Measurements from ENCODE around the gene DES. TPM values are rescaled to one million over a fixed set of nuclear protein-coding genes. Genes with fewer than 3 reads are reported as not detected.

The DES gene
- total and polyA plus RNA-seq, 2 of the 4 experiments (the other 2 are of a cell fraction) = 4.3 to 4.9 TPM

DNA sequence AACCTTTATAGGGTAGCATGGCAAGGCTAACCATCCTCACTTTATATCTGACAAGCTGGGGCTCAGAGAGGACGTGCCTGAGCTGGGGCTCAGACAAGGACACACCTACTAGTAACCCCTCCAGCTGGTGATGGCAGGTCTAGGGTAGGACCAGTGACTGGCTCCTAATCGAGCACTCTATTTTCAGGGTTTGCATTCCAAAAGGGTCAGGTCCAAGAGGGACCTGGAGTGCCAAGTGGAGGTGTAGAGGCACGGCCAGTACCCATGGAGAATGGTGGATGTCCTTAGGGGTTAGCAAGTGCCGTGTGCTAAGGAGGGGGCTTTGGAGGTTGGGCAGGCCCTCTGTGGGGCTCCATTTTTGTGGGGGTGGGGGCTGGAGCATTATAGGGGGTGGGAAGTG is 1.2 kb upstream of the DES start:
- Histone ChIP-seq H3K27me3 (ENCODE audit: control insufficient read depth, insufficient read depth, low read length) (peaks cover 7% of the 10 kb centered on the region), H3K4me2 (ENCODE audit: low read depth, low read length) (no peak overlapping the region), H4K20me1 (ENCODE audit: insufficient read depth, low read length) (no peaks in the 10 kb centered on the region), H2AK5ac (ENCODE audit: low read depth, low read length) (no peak overlapping the region), H3K9me1 (ENCODE audit: insufficient read depth, low read length) (0 out of 2 replicates have a peak, but pooled peaks cover 5% of the 10 kb centered on the region), H3K14ac (replicated peaks; ENCODE audit: low read depth, low read length) (no peak overlapping the region), H3K23ac (ENCODE audit: low read depth, low read length) (no peak overlapping the region), H3K18ac (ENCODE audit: low read depth, low read length) (no peak overlapping the region), H2BK5ac (ENCODE audit: low read depth, low read length, poor library complexity, severe bottlenecking) (no peak overlapping the region), H2BK20ac (ENCODE audit: low read depth, low read length) (no peak overlapping the region), H3K36me3 (ENCODE audit: control insufficient read depth, insufficient read depth, low read length) (no peaks in the 10 kb centered on the region), H3K4ac (ENCODE audit: low read depth, low read length) (no peak overlapping the region), H3K4me3 (ENCODE audit: insufficient read depth, low read depth, low read length) (no peak overlapping the region), H4K5ac (ENCODE audit: low read depth, low read length) (no peak overlapping the region), H3K9me3 (ENCODE audit: control insufficient read depth, insufficient read depth, low read length) (no peaks in the 10 kb centered on the region; the same call in 1 of the 2 replicates), H4K8ac (ENCODE audit: low read depth in 2 of 2, low read length in 2 of 2) (no peak overlapping the region), H2AK9ac (replicated peaks; ENCODE audit: low read depth, low read length, poor library complexity) (peak overlapping the region; percentile 37), H4K91ac (ENCODE audit: insufficient read depth, low read depth, low read length) (no peak overlapping the region), H3K9ac (ENCODE audit: low read depth, low read length) (no peak overlapping the region), H3K79me1 (ENCODE audit: low read depth in 1 of 2, low read length in 2 of 2) (no peaks in the 10 kb centered on the region), H3K56ac (ENCODE audit: extremely low read depth, insufficient read depth, low read length) (no peak overlapping the region), H3K4me1 (ENCODE audit: control insufficient read depth, insufficient read depth, low read length) (peaks cover 5% of the 10 kb centered on the region; the same call in 1 of the 2 replicates), H2BK15ac (ENCODE audit: low read depth, low read length) (no peak overlapping the region), H3K27ac (ENCODE audit: insufficient read depth, low read length) (no peak overlapping the region), H2AFZ (replicated peaks; ENCODE audit: low read length, poor library complexity) (no peak overlapping the region), H2BK120ac (ENCODE audit: low read depth, low read length) (no peak overlapping the region)
- dilution Hi-C loops (cut with HindIII; ENCODE audit: low sequenced_read_pairs, unreplicated experiment) = no loop called here
- TF ChIP-seq CHD1 (IDR thresholded peaks at IDR 0.05; ENCODE audit: low read depth, low read length) = no peak
- no peak for TF ChIP-seq RFX5 (IDR thresholded peaks at IDR 0.05; ENCODE audit: low read depth, low read length)
- TF ChIP-seq FOS (IDR thresholded peaks at IDR 0.05; ENCODE audit: low read depth, low read length) = no peak
- TF ChIP-seq, protein P1, sequence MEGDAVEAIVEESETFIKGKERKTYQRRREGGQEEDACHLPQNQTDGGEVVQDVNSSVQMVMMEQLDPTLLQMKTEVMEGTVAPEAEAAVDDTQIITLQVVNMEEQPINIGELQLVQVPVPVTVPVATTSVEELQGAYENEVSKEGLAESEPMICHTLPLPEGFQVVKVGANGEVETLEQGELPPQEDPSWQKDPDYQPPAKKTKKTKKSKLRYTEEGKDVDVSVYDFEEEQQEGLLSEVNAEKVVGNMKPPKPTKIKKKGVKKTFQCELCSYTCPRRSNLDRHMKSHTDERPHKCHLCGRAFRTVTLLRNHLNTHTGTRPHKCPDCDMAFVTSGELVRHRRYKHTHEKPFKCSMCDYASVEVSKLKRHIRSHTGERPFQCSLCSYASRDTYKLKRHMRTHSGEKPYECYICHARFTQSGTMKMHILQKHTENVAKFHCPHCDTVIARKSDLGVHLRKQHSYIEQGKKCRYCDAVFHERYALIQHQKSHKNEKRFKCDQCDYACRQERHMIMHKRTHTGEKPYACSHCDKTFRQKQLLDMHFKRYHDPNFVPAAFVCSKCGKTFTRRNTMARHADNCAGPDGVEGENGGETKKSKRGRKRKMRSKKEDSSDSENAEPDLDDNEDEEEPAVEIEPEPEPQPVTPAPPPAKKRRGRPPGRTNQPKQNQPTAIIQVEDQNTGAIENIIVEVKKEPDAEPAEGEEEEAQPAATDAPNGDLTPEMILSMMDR (conservative IDR thresholded peaks at IDR 0.05; ENCODE audit: low read depth, low read length) = no peak
- no peak for TF ChIP-seq POLR2A (IDR thresholded peaks at IDR 0.05; ENCODE audit: low read depth, low read length)
- no peak for TF ChIP-seq BHLHE40 (IDR thresholded peaks at IDR 0.05; ENCODE audit: low read depth, low read length)
- no peak for TF ChIP-seq RAD21 (IDR thresholded peaks at IDR 0.05; ENCODE audit: low read length)
- TF ChIP-seq CEBPB (IDR thresholded peaks at IDR 0.05; ENCODE audit: low read depth, low read length) = no peak
- no peak for TF ChIP-seq ELK1 (IDR thresholded peaks at IDR 0.05; ENCODE audit: borderline replicate concordance, low read depth, low read length)
- TF ChIP-seq USF2 (IDR thresholded peaks at IDR 0.05; ENCODE audit: low read depth, low read length) = no peak
- TF ChIP-seq RCOR1 (IDR thresholded peaks at IDR 0.05; ENCODE audit: insufficient replicate concordance, low read length) = no peak
- no peak for TF ChIP-seq SMC3 (IDR thresholded peaks at IDR 0.05; ENCODE audit: low read depth, low read length)
- no peak for TF ChIP-seq MAFK (IDR thresholded peaks at IDR 0.05; ENCODE audit: low read depth, low read length)
- no peak for TF ChIP-seq MXI1 (IDR thresholded peaks at IDR 0.05; ENCODE audit: borderline replicate concordance, low read depth, low read length)
- no peak for TF ChIP-seq NFE2L2 (IDR thresholded peaks at IDR 0.05; ENCODE audit: low read depth, low read length)
- WGBS, 2 experiments (ENCODE audit: extremely low coverage in 2 of 2, insufficient read length in 1 of 2) = no CpG with 5 or more reads among the region's 4 CpGs
- no TSS peak for BruUV-seq (replicated peaks)
- intact Hi-C loops (cut with micrococcal nuclease) = no loop called here
- ChIA-PET POLR2A (ENCODE audit: unreplicated experiment) (no interaction called here), CTCF (interaction anchor here (1.0 to 1.4 kb wide), 2 partner anchors 14 to 113 kb away, joined by 3 read pairs; no protein-coding TSS in a partner anchor)
- DNase-seq (no peak), ATAC-seq (ENCODE audit: low read depth) (no peak)
- in situ Hi-C loops (cut with MboI; ENCODE audit: low sequenced_read_pairs) = no loop called here
